ENCODE measurements around the gene IAPP. TPM values are rescaled to one million over a fixed set of nuclear protein-coding genes. Genes with fewer than 3 reads are reported as not detected.

Gene IAPP
- total RNA-seq (not detected), polyA plus RNA-seq (not detected)
- long read RNA-seq, donor 1 = 0 reads
- long read RNA-seq, donor 2 = 0 reads
- long read RNA-seq, donor 3 = 0 reads
- long read RNA-seq, donor 4 = 0 reads

DNA sequence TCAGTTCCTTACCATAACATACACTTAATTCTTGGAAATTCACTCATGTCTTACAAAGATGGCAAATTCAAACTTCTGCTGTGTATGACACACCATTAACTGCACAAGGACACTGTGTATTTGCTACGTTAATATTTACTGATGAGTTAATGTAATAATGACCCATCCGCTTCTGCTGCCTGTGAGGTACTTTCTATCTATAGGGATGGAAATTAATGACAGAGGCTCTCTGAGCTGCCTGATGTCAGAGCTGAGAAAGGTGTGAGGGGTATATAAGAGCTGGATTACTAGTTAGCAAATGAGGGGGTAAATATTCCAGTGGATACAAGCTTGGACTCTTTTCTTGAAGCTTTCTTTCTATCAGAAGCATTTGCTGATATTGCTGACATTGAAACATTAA, at the start of gene IAPP:
Gene IAPP, plus strand, starts transcription at position 301 of the 400 bp plus-strand sequence. CDS start 450 bp downstream, outside the sequence.
- 82% methylated on average over 2 of the region's 2 CpGs for WGBS
- no peak for ATAC-seq
- intact Hi-C loops (cut with DNase I) = no loop called here

DNA sequence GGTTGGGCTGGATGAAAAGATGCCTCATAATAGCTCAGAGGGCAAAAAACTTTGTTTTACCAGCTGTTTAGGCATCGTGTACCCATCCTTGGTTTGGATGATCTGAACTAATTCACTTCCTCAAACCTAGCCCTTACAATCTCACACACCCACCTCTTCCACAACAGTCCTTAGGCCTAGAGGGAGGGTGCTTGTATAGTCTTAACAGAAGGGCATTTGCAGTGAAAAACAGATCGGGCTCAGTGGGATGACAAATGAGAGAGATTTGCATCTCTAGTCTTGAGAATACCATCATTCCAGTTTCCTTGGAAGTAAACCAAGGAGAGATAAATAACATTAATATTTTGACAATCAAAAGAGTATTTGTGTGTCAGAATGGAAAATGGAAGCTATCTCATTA, 49.0 kb upstream of the IAPP start:
- intact Hi-C loops (cut with DNase I) = no loop called here
- WGBS = 42% methylated on average over 2 of the region's 2 CpGs
- ATAC-seq (no peak), DNase-seq (no peak)
- Histone ChIP-seq H3K4me3 (ENCODE audit: low read length) (no peak overlapping the region), H3K27ac (ENCODE audit: low read length) (no peak overlapping the region), H3K9me3 (ENCODE audit: control insufficient read depth, low read length) (no peaks in the 10 kb centered on the region), H3K27me3 (ENCODE audit: control insufficient read depth, insufficient read depth) (no peaks in the 10 kb centered on the region), H3K4me1 (ENCODE audit: control insufficient read depth, insufficient read depth, low read length) (no peaks in the 10 kb centered on the region)

More for the DNA sequence above, at the start of gene IAPP:
- H3K4me3 ChIP-seq (ENCODE audit: low read length) = no peak within 1 kb of the TSS
- H3K4me1 ChIP-seq (ENCODE audit: control insufficient read depth, insufficient read depth, low read length) = no peaks in the 10 kb centered on the region
- H3K27ac ChIP-seq (ENCODE audit: low read length) = no peak within 1 kb of the TSS
- DNase-seq = no peak
- no peaks in the 10 kb centered on the region for H3K27me3 ChIP-seq (ENCODE audit: control insufficient read depth, insufficient read depth)
- H3K9me3 ChIP-seq (ENCODE audit: control insufficient read depth, low read length) = no peaks in the 10 kb centered on the region

DNA sequence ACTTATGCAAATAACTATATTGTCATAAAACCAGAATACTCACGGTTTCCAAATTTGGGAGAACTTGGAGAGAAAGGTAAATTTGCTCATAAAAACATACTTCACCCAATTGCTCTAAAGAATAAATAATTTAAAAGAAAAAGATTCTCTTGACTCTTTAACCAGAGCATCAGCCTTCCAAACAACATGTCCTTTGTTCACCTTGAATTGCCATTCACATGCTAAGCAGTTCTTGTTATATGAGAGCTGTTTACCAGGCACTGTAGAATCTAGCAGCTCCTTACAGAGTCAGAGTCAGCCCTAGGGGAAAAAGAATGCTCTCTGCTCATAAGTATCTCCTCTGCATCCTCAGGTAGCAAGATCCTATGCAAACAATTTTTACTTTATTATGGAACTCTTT, 48.2 kb upstream of the IAPP start:
- DNase-seq = no peak
- Histone ChIP-seq H3K4me1 (ENCODE audit: control insufficient read depth, insufficient read depth, low read length) (no peaks in the 10 kb centered on the region), H3K27ac (ENCODE audit: low read length) (no peak overlapping the region), H3K9me3 (ENCODE audit: control insufficient read depth, low read length) (no peaks in the 10 kb centered on the region), H3K27me3 (ENCODE audit: control insufficient read depth, insufficient read depth) (no peaks in the 10 kb centered on the region), H3K4me3 (ENCODE audit: low read length) (no peak overlapping the region)
- intact Hi-C loops (cut with DNase I) = no loop called here
- ATAC-seq = no peak
- 23% methylated on average over 1 of the region's 1 CpG for WGBS

DNA sequence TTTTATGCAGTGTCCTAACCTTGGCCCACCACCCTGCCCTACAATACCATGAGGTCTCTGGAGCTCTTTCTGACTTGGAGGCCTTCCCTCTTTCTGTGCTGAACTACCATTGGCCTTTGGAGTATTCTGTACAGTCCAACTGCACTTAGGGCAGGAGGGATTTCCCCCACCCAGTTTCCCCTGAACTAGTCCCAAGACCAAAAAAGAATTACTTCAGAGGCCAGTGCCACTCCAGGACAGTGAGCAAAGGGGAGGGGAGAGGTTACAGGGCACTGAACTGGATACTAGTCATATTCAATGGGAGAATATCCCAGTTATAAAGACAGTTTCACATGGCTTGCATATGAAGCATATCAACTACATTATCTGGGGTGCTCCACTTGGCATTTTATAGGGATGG, 44.1 kb upstream of the IAPP start:
- no peak for DNase-seq
- no peak overlapping the region for H3K27ac ChIP-seq (ENCODE audit: low read length)
- no peak overlapping the region for H3K4me3 ChIP-seq (ENCODE audit: low read length)
- no peak for ATAC-seq
- no peaks in the 10 kb centered on the region for H3K9me3 ChIP-seq (ENCODE audit: control insufficient read depth, low read length)
- intact Hi-C loops (cut with DNase I) = no loop called here
- H3K27me3 ChIP-seq (ENCODE audit: control insufficient read depth, insufficient read depth) = no peaks in the 10 kb centered on the region
- H3K4me1 ChIP-seq (ENCODE audit: control insufficient read depth, insufficient read depth, low read length) = no peaks in the 10 kb centered on the region

DNA sequence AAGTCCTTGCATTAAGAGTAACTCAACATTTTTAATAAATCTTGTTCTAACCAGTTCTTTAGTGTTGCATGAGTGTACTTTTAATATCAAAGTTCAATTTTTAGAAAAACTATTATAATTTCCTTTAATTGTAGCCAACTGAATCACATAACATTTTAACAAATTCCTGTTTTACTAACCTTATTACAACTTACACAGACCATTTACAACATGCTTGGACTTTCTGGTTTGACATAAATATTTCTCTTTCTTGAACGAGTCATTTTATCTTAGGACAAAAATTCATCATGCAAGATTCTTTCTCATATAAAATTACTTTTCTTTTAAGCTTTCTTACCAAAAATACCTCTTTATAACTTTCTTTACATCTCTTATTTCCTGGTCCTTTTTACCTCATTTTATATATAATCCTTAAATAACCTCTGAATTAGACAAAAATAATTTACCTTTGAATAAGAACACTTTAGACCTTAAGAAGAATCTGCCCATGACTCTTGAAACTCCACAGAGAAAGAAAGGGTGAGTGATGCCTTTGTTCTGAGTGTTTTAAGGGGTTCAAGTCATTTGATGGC, 41.9 kb upstream of the IAPP start:
- 50% methylated on average over 1 of the region's 1 CpG for WGBS
- Histone ChIP-seq H3K27me3 (ENCODE audit: control insufficient read depth, insufficient read depth) (no peaks in the 10 kb centered on the region), H3K27ac (ENCODE audit: low read length) (no peak overlapping the region), H3K4me3 (ENCODE audit: low read length) (no peak overlapping the region), H3K9me3 (ENCODE audit: control insufficient read depth, low read length) (no peaks in the 10 kb centered on the region), H3K4me1 (ENCODE audit: control insufficient read depth, insufficient read depth, low read length) (no peaks in the 10 kb centered on the region)
- no peak for DNase-seq
- intact Hi-C loops (cut with DNase I) = no loop called here
- no peak for ATAC-seq

DNA sequence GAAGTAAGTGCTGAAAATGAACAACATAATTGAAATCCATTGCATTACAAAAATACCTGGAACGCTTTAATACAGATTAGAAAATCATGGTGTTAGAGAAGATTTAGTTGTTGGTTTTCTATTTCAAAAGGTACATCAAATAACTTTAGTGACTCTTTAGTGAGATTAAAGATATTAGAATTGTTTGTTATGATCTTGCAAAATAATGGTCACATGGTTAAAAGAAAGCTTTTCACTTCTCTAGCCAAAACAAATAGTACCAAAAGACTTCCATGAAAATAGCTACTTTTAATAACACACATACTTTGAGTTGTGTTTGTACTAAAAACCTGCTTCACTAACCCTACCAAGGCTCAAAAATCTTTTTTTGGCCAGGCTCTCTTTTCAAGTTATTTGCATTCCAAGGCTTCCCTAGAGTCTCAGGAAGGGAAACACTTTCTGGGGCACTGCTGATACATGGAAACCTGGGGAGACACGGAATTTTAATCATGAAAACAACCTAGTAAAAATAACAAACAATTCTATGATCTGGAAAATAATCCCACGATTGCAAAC, 37.9 kb upstream of the IAPP start, which contains the start of gene SLCO1A2:
Gene SLCO1A2, minus strand, starts transcription at position 147 of the 555 bp plus-strand sequence. CDS start 270 bp downstream, outside the sequence.
- H3K27ac ChIP-seq (ENCODE audit: low read length) = no peak within 1 kb of the TSS
- no peak for ATAC-seq
- intact Hi-C loops (cut with DNase I) = no loop called here
- 64% methylated on average over 3 of the region's 3 CpGs for WGBS
- DNase-seq = no peak
- H3K4me3 ChIP-seq (ENCODE audit: low read length) = no peak within 1 kb of the TSS
- no peaks in the 10 kb centered on the region for H3K27me3 ChIP-seq (ENCODE audit: control insufficient read depth, insufficient read depth)
- H3K9me3 ChIP-seq (ENCODE audit: control insufficient read depth, low read length) = no peaks in the 10 kb centered on the region
- no peaks in the 10 kb centered on the region for H3K4me1 ChIP-seq (ENCODE audit: control insufficient read depth, insufficient read depth, low read length)

DNA sequence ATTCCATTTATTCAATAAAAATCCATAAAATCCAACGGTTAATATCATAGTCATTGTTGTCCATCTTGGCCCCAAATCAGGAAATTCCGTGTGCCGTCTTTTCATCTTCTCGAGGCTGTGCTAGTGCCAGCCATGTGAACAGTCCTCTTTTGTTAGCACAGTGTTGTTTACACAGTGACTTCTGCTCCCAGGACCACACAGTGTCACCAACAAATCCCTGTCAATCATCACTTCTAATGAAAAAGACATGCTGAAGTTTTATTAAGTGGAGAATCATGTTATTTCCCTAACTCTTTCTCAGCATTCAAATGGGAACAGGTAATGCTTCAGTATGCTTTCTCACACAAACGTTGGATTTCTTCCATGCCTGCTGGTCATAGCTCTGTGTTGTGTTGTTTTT, 36.0 kb upstream of the IAPP start:
- intact Hi-C loops (cut with DNase I) = no loop called here
- Histone ChIP-seq H3K27ac (ENCODE audit: low read length) (no peak overlapping the region), H3K27me3 (ENCODE audit: control insufficient read depth, insufficient read depth) (no peaks in the 10 kb centered on the region), H3K4me3 (ENCODE audit: low read length) (no peak overlapping the region), H3K4me1 (ENCODE audit: control insufficient read depth, insufficient read depth, low read length) (no peaks in the 10 kb centered on the region), H3K9me3 (ENCODE audit: control insufficient read depth, low read length) (no peaks in the 10 kb centered on the region)
- WGBS = 59% methylated on average over 5 of the region's 5 CpGs
- no peak for ATAC-seq
- no peak for DNase-seq

DNA sequence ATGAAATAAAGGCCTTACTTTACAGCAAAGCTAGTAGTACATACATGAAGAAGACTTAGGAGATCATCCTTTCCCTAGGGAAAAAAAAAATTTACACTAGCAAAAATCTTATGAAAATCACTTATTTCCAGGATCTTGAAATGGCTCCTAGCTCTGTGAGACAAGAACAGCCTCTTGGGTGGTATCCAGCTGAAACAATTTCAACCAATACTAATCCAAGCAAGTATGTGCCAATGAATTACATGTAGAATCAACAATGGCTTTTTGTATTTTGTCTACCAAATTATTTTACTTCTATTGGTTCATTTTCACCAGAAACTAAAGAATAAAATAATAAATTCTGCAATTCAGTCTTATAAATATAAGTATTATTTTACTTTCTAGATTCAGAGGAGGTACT, 35.2 kb upstream of the IAPP start:
- Histone ChIP-seq H3K4me3 (ENCODE audit: low read length) (no peak overlapping the region), H3K27me3 (ENCODE audit: control insufficient read depth, insufficient read depth) (no peaks in the 10 kb centered on the region), H3K27ac (ENCODE audit: low read length) (no peak overlapping the region), H3K9me3 (ENCODE audit: control insufficient read depth, low read length) (no peaks in the 10 kb centered on the region), H3K4me1 (ENCODE audit: control insufficient read depth, insufficient read depth, low read length) (no peaks in the 10 kb centered on the region)
- DNase-seq (no peak), ATAC-seq (no peak)
- intact Hi-C loops (cut with DNase I) = no loop called here

DNA sequence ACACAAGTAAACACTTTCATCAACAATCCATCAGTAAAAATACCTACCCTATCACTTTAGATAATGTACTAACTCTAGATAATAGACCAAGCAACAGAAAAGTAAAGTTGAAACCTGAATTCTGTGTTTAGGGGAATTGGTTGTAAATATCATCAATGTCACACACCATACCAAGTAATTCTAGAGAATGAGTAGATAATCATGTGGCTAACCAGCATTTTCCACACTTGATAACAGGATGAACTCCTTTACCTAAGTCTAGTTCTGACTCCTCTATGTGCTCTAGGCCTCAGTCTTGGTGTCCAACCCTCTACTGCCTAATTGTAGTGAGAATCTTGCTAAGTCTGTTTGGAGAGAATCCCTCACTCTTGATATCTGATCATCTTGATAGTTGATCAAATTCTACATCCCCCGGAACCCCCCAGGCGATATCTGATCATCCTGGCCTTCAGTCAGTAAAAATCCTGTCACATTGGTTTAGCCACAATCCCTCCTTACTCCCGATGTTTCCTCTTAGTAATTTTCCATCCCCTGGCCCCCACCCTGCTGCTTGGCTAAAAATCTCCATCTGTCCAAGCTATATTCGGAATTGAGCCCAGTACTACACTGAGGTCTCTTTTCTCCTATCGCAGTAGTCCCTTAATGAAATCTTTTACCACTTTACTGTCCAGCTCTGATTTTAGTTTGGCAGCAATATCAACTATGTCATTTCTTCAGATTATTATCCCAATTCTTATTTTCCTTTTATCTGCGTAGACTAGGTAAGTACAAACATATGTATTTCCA, 34.5 kb upstream of the IAPP start:
- intact Hi-C loops (cut with DNase I) = no loop called here
- WGBS = 84% methylated on average over 6 of the region's 6 CpGs
- no peak for DNase-seq

DNA sequence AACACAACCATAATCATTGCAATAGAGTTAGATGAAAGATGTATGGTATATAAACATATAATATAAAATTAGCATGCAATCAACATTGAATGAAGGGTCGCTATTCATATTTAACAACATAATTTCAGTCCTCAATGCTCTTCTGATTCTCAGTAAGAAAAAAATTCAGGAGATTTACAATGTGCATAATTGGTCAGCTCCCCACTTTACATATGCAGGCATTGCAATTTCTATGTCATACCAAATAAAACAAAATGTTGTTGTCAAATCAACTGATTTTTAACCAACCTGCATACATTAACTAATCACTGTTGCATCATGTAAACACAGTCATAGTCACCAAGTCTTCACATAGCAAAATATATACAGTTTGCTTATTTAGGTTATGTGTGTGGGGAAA, 32.8 kb upstream of the IAPP start:
- ATAC-seq (no peak), DNase-seq (no peak)
- intact Hi-C loops (cut with DNase I) = no loop called here
- no peaks in the 10 kb centered on the region for H3K9me3 ChIP-seq (ENCODE audit: control insufficient read depth, low read length)
- H3K27me3 ChIP-seq (ENCODE audit: control insufficient read depth, insufficient read depth) = no peaks in the 10 kb centered on the region
- no peaks in the 10 kb centered on the region for H3K4me1 ChIP-seq (ENCODE audit: control insufficient read depth, insufficient read depth, low read length)
- no peak overlapping the region for H3K4me3 ChIP-seq (ENCODE audit: low read length)
- 77% methylated on average over 1 of the region's 1 CpG for WGBS
- no peak overlapping the region for H3K27ac ChIP-seq (ENCODE audit: low read length)

More for the DNA sequence above, 34.5 kb upstream of the IAPP start:
- Histone ChIP-seq H3K27ac (ENCODE audit: low read length) (no peak overlapping the region), H3K27me3 (ENCODE audit: control insufficient read depth, insufficient read depth) (no peaks in the 10 kb centered on the region), H3K4me1 (ENCODE audit: control insufficient read depth, insufficient read depth, low read length) (no peaks in the 10 kb centered on the region), H3K4me3 (ENCODE audit: low read length) (no peak overlapping the region), H3K9me3 (ENCODE audit: control insufficient read depth, low read length) (no peaks in the 10 kb centered on the region)
- ATAC-seq = no peak

DNA sequence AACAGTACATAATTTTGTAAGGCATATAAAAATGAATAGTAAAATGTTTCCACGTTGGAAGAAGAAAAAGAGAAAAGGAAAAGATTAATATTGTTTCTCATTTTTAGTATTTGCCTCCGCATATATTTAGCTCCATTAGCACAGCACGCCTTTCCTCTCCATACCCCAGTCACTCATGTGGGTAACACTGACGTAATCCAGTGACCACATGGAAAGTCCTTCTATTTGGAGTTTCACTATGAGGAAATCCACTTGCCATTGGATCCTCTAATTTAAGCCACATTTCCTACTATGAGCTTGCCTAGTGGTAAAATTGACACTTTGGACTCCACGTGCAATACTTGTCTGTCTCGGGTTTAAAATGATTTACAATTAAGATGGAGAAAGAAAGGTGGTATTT, 32.3 kb upstream of the IAPP start:
- intact Hi-C loops (cut with DNase I) = no loop called here
- Histone ChIP-seq H3K9me3 (ENCODE audit: control insufficient read depth, low read length) (no peaks in the 10 kb centered on the region), H3K4me1 (ENCODE audit: control insufficient read depth, insufficient read depth, low read length) (no peaks in the 10 kb centered on the region), H3K4me3 (ENCODE audit: low read length) (no peak overlapping the region), H3K27ac (ENCODE audit: low read length) (no peak overlapping the region), H3K27me3 (ENCODE audit: control insufficient read depth, insufficient read depth) (no peaks in the 10 kb centered on the region)
- DNase-seq (no peak), ATAC-seq (no peak)
- WGBS = 81% methylated on average over 6 of the region's 6 CpGs

All from right cardiac atrium (tissue), 5 donors.